GM10847 (cell line): ENCODE results near the gene MARCHF4.

Experiments
- POLR2A ChIP-seq: IDR thresholded peaks from 2 replicates; pipeline ENCODE4 v1.6.1; 2011; ENCODE audit not compliant: insufficient read length; ENCODE audit errors: extremely low read depth

The MARCHF4 gene

GRCh38 chr2:216344206-216344949 lies 27.9 kb downstream of the MARCHF4 start:
- no peak for TF ChIP-seq POLR2A

- TF ChIP-seq POLR2A, result no peak
These were observed 28.9 kb downstream of the MARCHF4 start for GRCh38 chr2:216343221-216343980.

DNA sequence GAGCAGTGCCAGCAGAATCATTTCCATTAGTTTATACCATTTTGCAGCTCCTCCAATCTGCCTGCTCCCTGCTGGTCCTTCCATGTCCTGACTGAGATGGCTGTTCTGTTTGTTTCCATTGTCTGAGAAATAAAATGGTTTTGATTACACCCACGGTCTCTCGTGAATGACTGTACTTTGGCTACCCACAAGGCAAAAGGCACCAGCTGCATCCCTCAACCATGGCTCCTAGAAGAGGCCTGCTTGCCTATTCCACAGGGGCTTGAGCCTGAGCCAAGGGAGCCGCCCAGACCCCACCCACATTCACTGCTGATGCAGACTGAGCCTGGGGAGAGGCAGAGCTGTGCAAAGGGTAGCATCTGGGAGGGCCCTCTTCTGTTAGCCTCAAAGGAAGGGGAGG lies 31.2 kb downstream of the MARCHF4 start:
- no peak for TF ChIP-seq POLR2A

- no peak for TF ChIP-seq POLR2A
These were observed 32.0 kb downstream of the MARCHF4 start for GRCh38 chr2:216340280-216340631.

DNA sequence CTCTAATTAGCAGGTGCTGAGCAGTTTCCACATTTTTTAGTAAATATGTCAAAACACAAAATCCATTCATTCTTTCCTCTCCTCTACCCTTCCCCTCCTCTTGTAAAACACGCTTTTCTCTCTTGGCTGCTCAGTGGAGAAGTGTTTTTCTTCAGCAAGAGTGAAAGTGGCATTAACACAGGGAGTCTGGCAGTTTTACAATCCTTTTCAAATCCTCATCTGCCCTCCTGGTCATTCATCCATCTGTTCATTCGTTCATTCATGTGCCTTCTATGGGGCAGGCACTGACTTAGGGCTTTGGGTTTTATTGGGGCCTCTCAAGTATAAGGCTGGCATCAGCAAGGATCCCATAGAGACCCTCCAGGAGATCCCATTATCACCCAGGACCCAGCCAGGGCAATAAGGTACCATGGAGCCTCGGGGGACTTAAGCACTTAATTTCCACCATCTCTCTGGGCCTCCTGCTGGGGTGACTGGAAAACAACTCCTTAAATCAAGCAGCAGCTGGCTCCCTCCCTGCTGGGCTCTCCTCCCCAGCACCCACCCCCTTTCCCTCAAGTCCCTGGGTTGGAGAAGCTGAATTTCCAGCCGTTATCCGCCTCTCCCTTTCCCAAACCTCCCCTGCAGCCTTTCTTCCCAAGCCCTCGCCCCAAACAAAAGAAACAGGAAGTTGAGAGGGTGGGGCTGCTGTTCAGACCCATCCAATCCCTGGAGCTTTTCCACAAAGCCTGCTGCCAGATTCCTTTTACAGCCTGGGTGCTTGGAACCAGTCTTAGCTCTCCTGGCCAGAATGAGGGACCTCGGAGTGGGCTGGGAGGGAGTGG lies 32.6 kb downstream of the MARCHF4 start:
- TF ChIP-seq POLR2A, result no peak

DNA sequence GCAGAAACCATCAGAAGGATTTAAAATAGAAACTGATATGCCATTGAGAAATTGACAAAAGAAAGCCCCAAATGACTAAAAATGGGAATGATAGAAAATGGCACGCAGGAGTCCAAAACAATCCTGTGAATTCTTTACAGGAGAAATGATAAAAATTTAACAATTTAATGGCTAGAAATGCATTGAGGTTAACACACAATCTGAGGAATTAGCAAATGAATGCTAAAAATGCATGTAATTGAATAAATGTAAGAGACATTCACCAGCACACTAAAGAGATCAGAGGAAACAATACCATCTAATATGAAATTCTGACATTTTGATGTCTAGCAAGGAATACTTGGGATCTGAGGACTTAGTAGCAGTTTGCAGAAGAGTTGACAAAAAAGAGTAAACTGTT lies 37.0 kb downstream of the MARCHF4 start:
- TF ChIP-seq POLR2A, result no peak

- TF ChIP-seq POLR2A, result no peak
These were observed 43.9 kb downstream of the MARCHF4 start for GRCh38 chr2:216328347-216328746.

- no peak for TF ChIP-seq POLR2A
These were observed 44.8 kb downstream of the MARCHF4 start for GRCh38 chr2:216327447-216327935.
